Breast epithelium (tissue), 4 donors: ENCODE data around the gene ADGRG3. TPM values are rescaled to one million over a fixed set of nuclear protein-coding genes. Genes with fewer than 3 reads are reported as not detected.
A peak's percentile ranks its signal among the peaks of the same experiment; 100 is the strongest.

Experiments
- DNase-seq, 2 donors: peaks; one replicate each; pipeline ENCODE4 v3.0.0-alpha.2; 2019; ENCODE audit warnings: low spot score in 2 of 2
- H3K27ac ChIP-seq, 2 donors: fragments of 200-600 bp; sonication (generic) in 1 of 2; one replicate each; pipeline ENCODE4 v1.5.1; 2016 to 2019; ENCODE audit warnings: mild to moderate bottlenecking in 1 of 2
- H3K27me3 ChIP-seq, 2 donors: fragments of 200-600 bp; sonication (generic) in 1 of 2; one replicate each; pipeline versions ENCODE4 v1.5.1 to v1.6.0; 2017 to 2019; ENCODE audit warnings: control low read depth in 1 of 2, mild to moderate bottlenecking in 1 of 2
- H3K36me3 ChIP-seq: fragments of 200-600 bp; one replicate; pipeline ENCODE4 v1.5.1; 2019
- H3K4me1 ChIP-seq, 2 donors: fragments of 200-600 bp; sonication (generic); one replicate each; pipeline ENCODE4 v1.5.1; 2016 to 2019; ENCODE audit warnings: control low read depth in 1 of 2
- H3K4me3 ChIP-seq, 3 donors: fragments of 200-600 bp; sonication (generic); 1 replicate in 2 of 3; 2 replicates in 1 of 3; pipeline ENCODE4 v1.5.1; 2016 to 2019; ENCODE audit warnings: mild to moderate bottlenecking in 3 of 3, moderate library complexity in 2 of 3
- H3K9me3 ChIP-seq, 2 donors: fragments of 200-600 bp; sonication (generic) in 1 of 2; one replicate each; pipeline ENCODE4 v1.5.1; 2016 to 2019; ENCODE audit warnings: control low read depth in 1 of 2
- POLR2A ChIP-seq: fragments of 450-650 bp; IDR thresholded peaks from one replicate; pipeline ENCODE4 v1.6.1; 2016; ENCODE audit warnings: antibody characterized with exemption, mild to moderate bottlenecking, moderate library complexity
- POLR2AphosphoS5 ChIP-seq, 3 donors: sonication (generic); formaldehyde crosslinking; IDR thresholded peaks; one replicate each; pipeline ENCODE4 v1.6.1; 2017; ENCODE audit warnings: antibody characterized with exemption in 3 of 3
- intact Hi-C: fragments of 100-400 bp; cut with DNase I; formaldehyde crosslinking; loops from one replicate; pipeline ENCODE4 v1.15.1; 2023; ENCODE audit warnings: low total_unique reads
- total RNA-seq, 3 donors: library from RNA; depleted of rRNA; stranded (reverse); fragments of >200 nt; gene quantifications; one replicate each; pipeline ENCODE4 v1.1.0, GENCODE V29; 2016
- TF ChIP-seq, protein P1 (sequence below), 3 donors: fragments of 450-650 bp; IDR thresholded peaks; one replicate each; pipeline ENCODE4 v1.5.1; 2016 to 2017; ENCODE audit warnings: antibody characterized with exemption in 3 of 3, mild to moderate bottlenecking in 3 of 3, moderate library complexity in 3 of 3

ADGRG3 gene
- total RNA-seq, 3 donors from 2014 or later: 0.64 to 5.2 (median 1.6) TPM

DNA sequence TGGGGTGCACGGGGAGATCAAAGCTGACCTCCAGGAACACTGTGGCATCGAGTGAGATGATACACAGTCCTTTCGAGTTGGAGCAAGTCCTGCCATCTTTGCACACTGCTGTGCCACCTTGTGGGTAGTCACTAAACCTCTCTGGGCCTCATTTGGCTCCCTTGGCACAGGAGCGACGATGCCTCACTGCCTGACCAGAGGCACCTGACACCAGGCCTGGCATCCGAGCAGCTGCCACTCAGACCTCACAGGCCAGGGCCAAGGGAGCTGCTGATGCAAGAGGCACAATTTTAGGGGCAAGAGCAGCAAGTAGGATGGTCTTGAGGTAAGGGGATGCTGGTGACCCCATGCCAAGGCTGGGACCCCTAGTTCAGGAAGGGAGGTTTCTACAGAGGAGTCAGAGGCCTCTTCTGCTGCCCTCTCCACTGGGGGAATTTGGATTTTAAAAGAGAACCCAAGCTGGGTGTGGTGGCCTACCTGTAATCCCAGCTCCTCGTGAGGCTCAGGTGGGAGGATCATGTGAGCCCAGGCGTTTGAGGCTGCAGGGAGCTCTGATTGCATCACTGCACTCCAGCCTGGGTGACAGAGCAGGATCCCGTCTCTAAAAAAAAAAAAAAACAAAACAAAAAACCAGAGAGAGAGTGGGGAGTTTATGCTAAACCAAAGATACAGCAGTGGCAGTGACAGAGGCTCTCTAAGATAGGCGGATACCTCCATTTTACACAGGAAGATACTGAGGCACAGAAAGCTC, 46.4 kb upstream of the ADGRG3 start:
- peaks cover 4 to 24% of the 10 kb centered on the region in 2 donors for H3K4me1 ChIP-seq
- H3K27ac ChIP-seq: peak overlapping the region; percentile 92 to 94
- no peaks in the 10 kb centered on the region for H3K36me3 ChIP-seq
- DNase-seq: peak; percentile 52 to 65
- intact Hi-C loops: no loop called here
- TF ChIP-seq POLR2AphosphoS5 (IDR thresholded peaks at IDR 0.05) (no peak), POLR2A (no peak)
- TF ChIP-seq, protein P1, sequence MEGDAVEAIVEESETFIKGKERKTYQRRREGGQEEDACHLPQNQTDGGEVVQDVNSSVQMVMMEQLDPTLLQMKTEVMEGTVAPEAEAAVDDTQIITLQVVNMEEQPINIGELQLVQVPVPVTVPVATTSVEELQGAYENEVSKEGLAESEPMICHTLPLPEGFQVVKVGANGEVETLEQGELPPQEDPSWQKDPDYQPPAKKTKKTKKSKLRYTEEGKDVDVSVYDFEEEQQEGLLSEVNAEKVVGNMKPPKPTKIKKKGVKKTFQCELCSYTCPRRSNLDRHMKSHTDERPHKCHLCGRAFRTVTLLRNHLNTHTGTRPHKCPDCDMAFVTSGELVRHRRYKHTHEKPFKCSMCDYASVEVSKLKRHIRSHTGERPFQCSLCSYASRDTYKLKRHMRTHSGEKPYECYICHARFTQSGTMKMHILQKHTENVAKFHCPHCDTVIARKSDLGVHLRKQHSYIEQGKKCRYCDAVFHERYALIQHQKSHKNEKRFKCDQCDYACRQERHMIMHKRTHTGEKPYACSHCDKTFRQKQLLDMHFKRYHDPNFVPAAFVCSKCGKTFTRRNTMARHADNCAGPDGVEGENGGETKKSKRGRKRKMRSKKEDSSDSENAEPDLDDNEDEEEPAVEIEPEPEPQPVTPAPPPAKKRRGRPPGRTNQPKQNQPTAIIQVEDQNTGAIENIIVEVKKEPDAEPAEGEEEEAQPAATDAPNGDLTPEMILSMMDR (IDR thresholded peaks at IDR 0.05): no peak
- no peaks in the 10 kb centered on the region for H3K9me3 ChIP-seq
- H3K27me3 ChIP-seq: no peaks in the 10 kb centered on the region
- H3K4me3 ChIP-seq: peak overlapping the region in 2 of 3 donors; percentile 48 to 62

DNA sequence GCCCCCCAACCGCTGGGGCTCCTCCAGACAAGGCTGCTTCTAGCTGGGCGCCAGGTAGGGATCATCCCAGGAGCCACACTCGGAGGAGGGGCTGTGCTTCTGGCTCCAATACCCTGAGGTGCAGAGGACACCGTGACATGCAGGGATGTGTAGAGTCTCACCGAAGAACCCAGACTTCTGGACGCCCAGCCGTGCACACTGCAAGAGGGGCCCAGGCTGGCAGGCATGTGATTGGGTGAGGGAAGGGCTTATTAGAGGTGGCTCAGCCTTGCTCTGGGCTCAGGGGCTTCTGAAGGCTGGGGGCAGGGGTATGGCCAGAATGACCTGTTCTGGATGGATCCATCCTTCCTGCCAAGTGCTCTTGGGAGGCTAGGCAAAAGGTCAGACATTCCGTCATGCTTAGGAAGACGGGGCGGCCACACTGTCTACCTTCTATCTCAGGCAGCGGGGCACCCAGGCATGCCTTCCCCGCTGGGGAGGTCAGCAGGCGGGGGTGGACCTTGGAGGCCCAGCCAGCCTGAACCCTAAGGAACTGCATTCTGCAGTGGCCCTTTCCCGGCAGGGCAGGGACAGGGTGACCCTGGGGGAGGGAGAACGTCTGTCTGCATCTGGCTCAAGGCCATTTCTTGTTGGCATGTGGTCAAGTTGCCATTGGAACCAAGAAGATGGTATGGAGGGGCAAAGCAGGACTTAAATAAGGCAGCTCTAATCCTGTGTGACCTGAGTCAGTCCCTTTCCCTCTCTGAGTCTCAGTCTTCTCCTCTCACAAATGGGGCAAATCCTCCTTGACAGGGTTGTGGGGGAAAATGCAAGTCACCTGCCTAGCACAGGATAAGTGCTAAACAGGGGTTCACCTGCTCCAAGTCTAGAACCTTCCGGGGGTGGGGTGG, 45.5 kb upstream of the ADGRG3 start:
- TF ChIP-seq, protein P1 (IDR thresholded peaks at IDR 0.05): no peak
- no peak for TF ChIP-seq POLR2A
- TF ChIP-seq POLR2AphosphoS5 (IDR thresholded peaks at IDR 0.05): no peak
- H3K36me3 ChIP-seq: no peaks in the 10 kb centered on the region
- intact Hi-C loops: no loop called here
- H3K9me3 ChIP-seq: no peaks in the 10 kb centered on the region
- DNase-seq: peak in 1 of 2 donors; percentile 42
- H3K4me1 ChIP-seq: peaks cover 8 to 32% of the 10 kb centered on the region in 2 donors
- peak overlapping the region; percentile 88 to 92 for H3K27ac ChIP-seq
- no peaks in the 10 kb centered on the region for H3K27me3 ChIP-seq
- H3K4me3 ChIP-seq: peak overlapping the region in 1 of 3 donors; percentile 12

DNA sequence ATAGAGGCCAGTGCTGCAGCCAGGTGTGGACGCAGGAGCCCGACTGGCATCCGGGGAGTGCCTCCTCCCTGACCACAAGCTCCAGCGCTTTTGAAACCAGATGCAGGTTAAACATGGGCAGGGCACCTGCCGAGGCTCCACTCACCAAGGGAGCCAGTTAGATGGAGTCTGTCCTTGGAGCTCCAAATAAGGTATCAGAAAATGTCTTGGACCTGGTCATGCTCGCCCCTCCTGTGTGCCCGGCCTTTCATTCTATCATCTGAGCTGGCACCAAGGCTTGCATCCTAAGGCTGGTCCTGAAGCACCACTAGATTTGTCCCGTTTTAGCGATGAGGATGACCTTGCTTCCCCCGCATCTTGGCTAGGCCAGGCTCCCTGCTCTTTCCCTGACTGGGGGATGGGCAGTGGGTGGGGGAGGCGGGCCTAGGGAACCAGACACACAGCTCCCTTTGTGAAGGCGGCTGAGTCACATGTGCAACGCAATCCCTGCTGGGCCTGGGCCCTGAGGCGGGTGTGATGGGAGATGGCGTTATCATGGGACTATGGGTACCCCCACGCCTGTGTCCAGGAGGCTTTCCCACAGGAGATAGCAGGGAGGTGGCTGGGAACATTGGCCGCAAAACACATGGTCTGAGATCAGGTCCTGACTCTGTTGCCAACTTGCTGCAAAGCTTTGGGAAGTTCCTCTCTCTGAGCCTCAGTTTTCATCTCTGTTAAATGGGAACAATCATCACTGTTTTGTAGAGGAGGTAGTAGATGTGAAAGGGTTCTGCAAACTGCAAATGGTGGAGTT, 44.7 kb upstream of the ADGRG3 start:
- Histone ChIP-seq H3K36me3 (no peaks in the 10 kb centered on the region), H3K27me3 (no peaks in the 10 kb centered on the region), H3K9me3 (no peaks in the 10 kb centered on the region), H3K4me1 (peaks cover 10 to 37% of the 10 kb centered on the region in 2 donors), H3K27ac (peak overlapping the region; percentile 88 to 92), H3K4me3 (peak overlapping the region in 1 of 3 donors; percentile 12)
- DNase-seq: peak; percentile 73 to 80
- intact Hi-C loops: no loop called here
- TF ChIP-seq POLR2A (no peak), POLR2AphosphoS5 (IDR thresholded peaks at IDR 0.05) (peak in 1 of 3 donors; percentile 24)

DNA sequence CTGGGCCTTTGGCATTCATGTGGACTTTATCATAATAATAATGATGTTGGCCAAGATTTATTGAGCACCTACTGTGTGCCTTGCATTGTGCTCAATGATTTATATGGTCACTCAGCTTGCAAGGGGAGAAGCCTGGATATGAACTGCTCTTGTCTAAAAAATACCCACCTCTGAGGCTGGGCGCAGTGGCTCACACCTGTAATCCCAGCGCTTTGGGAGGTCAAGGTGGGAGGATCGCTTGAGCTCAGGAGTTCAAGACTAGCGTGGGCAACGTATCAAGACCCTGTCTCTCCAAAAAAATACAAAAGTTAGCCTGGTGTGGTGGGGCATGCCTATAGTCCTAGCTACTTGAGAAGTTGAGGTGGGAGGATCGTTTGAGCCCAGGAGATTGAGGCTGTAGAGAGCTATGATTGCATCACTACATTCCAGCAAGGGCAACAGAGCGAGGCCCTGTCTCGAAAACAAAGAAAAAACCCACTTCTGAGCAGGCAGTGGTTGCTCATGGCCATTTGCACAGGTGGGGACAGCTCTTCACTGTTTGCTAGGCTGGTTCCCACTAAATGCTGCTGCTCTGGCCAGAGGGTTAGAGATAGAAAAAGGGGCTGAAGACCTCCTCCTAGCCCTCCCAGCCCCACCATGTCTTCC, 43.9 kb upstream of the ADGRG3 start:
- intact Hi-C loops: no loop called here
- no peaks in the 10 kb centered on the region for H3K9me3 ChIP-seq
- no peak for DNase-seq

More for the DNA sequence above, 43.9 kb upstream of the ADGRG3 start:
- no peak overlapping the region for H3K4me3 ChIP-seq
- no peaks in the 10 kb centered on the region for H3K27me3 ChIP-seq
- TF ChIP-seq, protein P1 (IDR thresholded peaks at IDR 0.05): no peak
- TF ChIP-seq POLR2A: no peak
- no peak for TF ChIP-seq POLR2AphosphoS5 (IDR thresholded peaks at IDR 0.05)
- peak overlapping the region; percentile 88 to 92 for H3K27ac ChIP-seq
- H3K36me3 ChIP-seq: no peaks in the 10 kb centered on the region
- H3K4me1 ChIP-seq: peaks cover 12 to 30% of the 10 kb centered on the region in 2 donors
